ENCODE data around the gene RNU1-4.
"Not testable (repeated sequence)": the region's sequence is repeated elsewhere in the genome, so short reads cannot be mapped to it uniquely, and the experiment has no call there.

GRCh38 chr1:16779525-16779924 lies 39.2 kb downstream of the RNU1-4 start:
- not testable (repeated sequence) for TF ChIP-seq POLR2A (IDR thresholded peaks at IDR 0.05; ENCODE audit: low read depth, low read length); POLR2AphosphoS5 (IDR thresholded peaks at IDR 0.05; ENCODE audit: low read depth, low read length); TAF1 (IDR thresholded peaks at IDR 0.05; ENCODE audit: borderline replicate concordance, low read depth, low read length)
